NCI-H1417 treated with DMSO at 0.1 percent for 48 hours (cell line): Measurements from ENCODE around the gene DEFB132.

Experiments used
- DNase-seq: peaks from one replicate; lab custom pipeline; 2025; lab: John Stamatoyannopoulos, UW

DEFB132 gene

DNA sequence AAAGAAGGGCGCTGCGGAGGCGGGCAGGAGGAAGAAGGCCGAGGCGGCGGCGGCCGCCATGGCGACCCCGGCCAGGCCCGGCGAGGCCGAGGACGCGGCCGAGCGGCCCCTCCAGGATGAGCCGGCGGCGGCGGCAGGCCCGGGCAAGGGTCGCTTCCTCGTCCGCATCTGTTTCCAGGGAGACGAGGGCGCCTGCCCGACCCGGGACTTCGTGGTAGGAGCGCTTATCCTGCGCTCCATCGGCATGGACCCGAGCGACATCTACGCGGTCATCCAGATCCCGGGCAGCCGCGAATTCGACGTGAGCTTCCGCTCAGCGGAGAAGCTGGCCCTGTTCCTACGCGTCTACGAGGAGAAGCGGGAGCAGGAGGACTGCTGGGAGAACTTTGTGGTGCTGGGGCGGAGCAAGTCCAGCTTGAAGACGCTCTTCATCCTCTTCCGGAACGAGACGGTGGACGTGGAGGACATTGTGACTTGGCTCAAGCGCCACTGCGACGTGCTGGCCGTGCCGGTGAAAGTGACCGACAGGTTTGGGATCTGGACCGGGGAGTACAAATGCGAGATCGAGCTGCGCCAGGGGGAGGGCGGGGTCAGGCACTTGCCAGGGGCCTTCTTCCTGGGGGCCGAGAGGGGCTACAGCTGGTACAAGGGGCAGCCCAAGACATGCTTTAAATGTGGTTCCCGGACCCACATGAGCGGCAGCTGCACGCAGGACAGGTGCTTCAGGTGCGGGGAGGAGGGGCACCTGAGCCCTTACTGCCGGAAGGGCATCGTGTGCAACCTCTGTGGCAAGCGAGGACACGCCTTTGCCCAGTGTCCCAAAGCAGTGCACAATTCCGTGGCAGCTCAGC, 40.6 kb downstream of the DEFB132 start:
- DNase-seq, result no peak

DNA sequence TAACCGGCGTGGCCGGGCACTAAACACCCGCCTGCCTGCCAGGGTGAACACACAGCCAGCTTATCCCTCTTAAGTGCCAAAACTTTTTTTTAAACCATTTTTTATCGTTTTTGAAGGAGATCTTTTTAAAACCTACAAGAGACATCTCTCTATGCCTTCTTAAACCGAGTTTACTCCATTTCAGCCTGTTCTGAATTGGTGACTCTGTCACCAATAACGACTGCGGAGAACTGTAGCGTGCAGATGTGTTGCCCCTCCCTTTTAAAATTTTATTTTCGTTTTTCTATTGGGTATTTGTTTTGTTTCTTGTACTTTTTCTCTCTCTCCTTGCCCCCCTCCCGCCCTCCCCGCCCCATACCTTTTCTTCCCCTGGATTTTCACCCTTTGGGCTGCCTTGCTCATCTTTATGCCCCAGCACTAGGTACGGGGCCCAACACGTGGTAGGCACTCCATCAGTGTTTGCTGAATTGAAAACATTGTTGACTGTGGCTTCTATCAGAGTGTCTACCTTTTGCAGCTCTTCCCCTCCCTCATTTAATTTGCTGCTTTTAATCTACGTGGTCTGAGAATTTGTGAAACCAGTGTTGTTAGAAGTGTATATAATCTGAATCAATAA, 41.4 kb downstream of the DEFB132 start:
- DNase-seq, result no peak

DNA sequence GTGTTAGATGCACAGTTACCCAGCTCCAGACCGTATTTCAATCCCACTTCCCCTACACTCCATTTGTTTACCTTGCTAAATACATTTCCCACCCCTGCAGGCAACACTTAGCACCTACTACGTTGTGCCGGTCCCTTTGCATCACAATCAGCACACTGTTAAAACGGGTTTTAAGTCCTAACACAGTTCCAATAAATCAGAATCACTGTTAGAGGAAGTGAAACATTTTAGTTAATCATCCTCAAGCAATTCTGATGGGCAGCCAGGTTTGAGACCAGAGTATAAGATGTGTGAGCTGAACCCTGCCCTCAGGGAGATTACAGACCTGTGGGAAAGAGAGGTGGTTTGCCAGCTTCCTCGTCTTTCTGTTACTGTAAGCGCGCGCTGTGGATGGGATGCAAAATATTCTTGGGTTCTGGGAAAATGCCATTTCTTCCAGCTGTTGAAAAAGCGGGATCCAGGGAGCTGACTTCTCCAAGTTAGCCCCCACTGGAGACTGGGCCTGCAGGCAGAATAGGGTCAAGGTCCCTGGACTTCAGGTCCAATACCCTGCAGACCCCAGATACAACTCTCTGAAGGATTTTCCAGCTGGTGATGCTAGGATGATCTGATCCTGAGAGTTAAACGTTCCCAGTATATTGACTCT, 42.9 kb downstream of the DEFB132 start:
- no peak for DNase-seq

DNA sequence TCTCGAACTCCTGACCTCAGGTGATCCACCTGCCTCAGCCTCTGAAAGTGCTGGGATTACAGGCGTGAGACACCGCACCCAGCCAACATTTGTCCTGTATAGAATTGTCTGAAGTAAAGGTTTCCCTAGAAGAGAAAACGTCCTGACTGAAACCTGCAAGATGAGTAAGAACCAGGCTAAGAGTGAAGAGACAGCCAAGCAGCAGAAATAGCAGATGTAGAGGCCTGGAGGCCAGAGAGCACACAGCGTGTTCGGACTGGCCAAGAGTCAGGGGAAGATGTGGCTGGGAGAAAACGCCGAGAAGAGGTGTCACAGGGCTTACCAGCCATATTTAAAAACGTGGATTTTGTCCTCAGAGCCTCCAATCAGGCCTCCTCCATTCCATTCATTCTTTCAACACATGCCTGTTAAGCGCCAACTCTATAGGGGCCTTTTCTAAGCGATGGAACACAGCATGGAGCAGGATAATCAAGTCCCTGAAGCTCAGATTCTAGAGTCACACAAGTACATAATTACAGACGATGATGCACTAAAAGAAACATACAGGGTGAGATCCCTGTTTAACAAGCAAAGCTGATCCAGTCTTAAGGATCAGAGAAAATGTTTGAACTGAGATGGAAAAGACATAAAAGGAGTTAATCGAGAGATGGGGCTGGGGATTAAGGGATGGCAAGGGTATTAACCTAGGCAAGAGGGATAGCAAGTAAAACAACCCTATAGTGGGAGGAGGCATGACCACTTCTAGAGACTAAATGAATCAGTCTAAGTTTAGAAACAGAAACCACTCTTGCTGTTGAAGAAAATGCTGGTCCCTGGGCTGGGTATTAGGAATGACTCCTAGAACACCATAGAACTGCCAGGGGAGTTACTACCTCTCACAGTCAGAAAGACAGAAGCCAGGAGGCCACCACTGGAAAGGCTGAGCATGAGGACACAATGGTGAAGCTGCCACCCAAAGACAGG, 44.6 kb downstream of the DEFB132 start:
- DNase-seq, result no peak

DNA sequence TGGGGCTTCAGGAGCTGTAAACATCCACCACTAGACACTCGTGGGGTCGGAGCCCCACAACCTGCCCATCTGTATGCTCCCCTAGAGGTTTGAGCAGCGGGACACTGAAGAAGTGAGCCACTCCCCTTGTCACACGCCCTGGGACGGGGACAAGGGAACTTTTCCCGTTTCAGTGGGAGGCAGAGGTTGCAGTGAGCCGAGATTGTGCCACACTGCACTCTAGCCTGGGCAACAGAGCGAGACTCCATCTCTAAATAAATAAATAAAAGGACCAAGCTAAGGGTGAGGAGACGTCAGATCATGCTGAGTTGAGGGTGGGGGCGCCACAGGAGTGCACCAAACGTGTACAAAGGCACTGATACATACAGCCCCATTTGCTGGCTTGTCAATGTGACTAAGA, 48.2 kb downstream of the DEFB132 start:
- DNase-seq, result no peak

DNA sequence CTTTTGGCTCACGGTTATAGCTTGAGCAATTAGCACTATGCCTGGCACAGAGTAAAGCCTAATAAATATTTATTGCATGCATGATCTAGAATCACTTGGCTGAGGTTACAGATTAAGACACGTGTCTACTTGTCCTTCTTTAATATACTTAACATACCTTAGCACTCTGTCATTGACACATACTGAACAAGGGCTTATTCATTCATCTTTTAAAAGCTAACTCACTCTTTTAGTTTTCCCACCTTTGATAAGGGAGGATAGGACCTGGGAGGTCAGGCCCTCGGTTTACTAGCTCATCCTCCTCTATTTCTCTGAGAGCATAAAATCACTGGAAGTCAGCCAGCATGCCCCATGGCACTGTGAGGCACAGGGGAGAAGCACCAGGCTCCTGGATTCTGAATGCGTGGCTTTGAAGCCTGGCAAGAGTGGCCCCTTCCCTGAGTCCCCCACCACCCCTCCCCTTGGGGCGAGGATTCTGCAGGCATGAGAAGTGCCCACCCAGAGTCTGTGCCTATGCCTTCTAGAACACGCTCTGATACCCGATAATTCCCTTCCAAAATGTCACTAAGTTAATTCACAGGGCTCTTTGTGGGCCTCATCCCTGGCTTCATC, 51.0 kb downstream of the DEFB132 start:
- DNase-seq, result no peak

DNA sequence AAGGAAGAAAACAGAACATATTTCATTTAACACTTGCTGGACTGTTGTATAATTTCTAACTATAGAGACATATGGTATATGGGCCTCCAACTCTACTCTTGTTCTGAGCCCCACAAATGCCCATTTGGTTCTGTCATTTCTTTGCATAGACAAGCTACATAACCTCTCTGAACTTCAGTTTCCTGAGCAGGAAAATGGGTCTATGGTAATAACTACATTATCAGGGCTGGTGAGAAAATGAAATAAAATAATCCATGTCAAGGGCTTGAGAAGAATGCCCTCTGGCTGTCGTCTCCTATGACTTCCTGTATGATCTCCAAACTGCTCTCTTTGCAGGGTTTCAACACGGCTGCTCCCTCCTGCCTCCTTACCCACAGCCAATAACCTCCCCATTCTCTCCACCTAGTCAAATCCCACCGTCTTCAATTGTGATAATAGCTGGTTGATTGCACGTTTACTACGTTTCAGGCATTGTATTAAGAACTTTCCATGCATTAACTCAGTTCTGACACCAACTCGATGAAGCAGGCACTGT, 51.8 kb downstream of the DEFB132 start:
- DNase-seq, result no peak

DNA sequence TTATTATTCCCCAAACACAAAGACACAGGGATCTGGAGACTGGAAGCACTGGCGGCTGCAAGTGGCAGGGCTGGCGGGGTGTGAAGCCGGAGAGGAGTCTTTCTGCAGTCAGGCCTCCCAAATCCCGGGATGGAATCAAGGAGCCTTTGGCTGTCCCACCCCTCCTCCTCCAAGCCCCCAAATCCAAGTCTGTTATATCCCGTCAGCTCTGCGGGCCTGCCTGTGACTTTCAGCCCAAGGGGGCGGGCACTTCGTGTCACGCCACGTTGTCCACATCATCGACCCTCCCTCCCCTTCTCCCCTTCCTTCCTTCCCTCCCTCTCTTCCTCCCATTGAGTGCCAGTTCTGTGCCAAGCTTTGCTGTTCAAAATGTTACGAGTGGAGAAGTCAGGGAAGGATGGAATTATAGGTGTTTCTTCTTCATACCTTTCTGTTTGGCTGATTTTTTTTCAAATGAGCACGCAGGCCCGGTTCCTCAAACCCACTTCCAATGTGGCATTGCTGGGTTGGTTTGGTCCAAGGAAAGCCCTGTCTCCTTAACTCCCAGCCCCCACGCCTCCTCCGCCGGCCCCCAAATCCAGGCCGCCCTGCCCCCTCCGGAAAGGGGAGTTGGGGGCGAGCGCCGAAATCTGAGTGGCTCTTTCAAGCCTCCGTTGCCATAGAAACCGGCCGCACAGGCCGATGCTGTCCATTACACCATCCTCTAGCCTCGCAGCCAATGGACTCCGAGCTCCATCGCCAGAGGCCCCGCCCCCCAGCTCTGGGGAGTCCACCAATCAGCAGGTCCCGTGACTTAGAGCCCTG, 52.5 kb downstream of the DEFB132 start:
- DNase-seq, result peak; percentile 67

DNA sequence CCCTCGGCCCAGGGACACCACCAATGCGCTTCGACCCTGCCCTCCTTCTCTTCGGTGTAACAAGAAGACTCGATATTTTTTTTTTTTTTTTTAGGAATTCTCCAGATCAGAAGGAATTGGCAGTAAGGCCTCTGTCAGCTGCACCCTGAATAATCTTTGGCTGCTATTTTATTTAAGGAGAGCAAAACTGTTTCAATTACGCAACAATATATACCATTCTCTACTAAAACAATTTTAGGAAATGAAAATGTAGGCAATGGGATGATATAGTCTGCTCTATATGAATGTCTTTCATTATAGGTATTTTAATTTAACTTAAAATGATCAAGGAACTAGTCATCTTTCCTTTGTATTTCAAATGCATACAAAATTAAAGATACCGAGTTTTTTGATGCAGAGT, 53.1 kb downstream of the DEFB132 start:
- DNase-seq, result no peak
